Activated CD8-positive, alpha-beta memory T cell treated with anti-CD3 and anti-CD28 coated beads for 48 hours (primary cell): ENCODE measurements around the gene NOD1.

ENCODE experiments used
- DNase-seq, 3 experiments: peaks; one replicate each; pipeline ENCODE4 v3.0.0-alpha.2; 2020; ENCODE audit warnings: low read depth in 2 of 3, low spot score in 2 of 3

Gene NOD1

DNA sequence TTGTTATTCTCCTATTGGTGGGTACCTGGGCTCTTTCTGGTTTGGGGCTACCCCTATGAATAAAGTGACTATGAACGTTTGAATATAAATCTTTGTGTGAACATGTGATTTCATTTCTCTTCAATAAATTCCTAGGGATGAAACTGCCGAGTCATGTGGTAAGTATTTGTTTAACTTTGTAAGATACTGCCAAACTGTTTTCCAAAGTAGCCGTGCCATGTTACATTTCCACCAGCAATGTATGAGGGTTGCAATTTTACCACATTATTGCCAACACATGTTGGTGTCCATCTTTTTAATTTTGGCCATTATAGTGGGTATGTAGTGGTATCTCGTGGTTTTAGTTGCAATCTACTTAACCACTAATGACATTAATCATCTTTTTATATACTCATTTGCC is 99.5 kb downstream of the NOD1 start:
- no peak for DNase-seq

GRCh38 chr7:30378275-30378674 is 100.3 kb downstream of the NOD1 start:
- no peak for DNase-seq
